Activated CD4-positive, alpha-beta T cell treated with anti-CD3 and anti-CD28 coated beads, Interleukin-10, Interleukin-2, amounts not matched to agents 100 ng/mL and 50 ng/mL, durations not matched to agents 16 hours and 8 hours (primary cell): ENCODE measurements around the gene ITIH5.

Source experiments
- DNase-seq: peaks from one replicate; pipeline ENCODE4 v3.0.0-alpha.2; 2020

The ITIH5 gene

DNA sequence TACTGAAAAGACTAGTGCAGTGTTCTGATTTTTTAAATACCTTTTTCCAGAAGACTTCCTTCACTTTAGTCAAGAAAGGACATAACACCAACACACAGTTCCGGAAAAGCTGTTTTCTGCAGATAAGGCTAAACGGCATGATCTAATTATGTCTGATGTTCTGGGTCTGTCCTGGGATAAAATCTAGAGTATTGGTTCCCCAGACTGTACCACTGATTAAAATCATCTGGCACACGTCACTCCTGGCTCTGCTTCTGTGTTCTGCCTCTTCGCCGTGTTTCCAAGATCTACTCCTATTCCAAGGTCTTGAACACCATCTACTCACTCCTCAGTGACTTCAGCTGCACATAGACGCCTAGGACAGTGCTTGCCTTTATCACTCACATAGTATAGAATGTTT, 155.2 kb downstream of the ITIH5 start:
- DNase-seq: no peak
